NCI-H2107 (cell line): ENCODE measurements around the gene CTNND2.
"Not testable (repeated sequence)": the region's sequence is repeated elsewhere in the genome, so short reads cannot be mapped to it uniquely, and the experiment has no call there.

Experiments
- DNase-seq: peaks from one replicate; lab custom pipeline; 2025; lab: John Stamatoyannopoulos, UW

CTNND2 gene

GRCh38 chr5:11873587-11873986 lies 30.7 kb downstream of the CTNND2 start:
- DNase-seq = no peak

GRCh38 chr5:11869203-11869602 lies 35.0 kb downstream of the CTNND2 start:
- DNase-seq = no peak

GRCh38 chr5:11863911-11864310 lies 40.3 kb downstream of the CTNND2 start:
- DNase-seq = no peak

- DNase-seq = no peak
These were observed 46.9 kb downstream of the CTNND2 start for GRCh38 chr5:11857391-11857790.

DNA sequence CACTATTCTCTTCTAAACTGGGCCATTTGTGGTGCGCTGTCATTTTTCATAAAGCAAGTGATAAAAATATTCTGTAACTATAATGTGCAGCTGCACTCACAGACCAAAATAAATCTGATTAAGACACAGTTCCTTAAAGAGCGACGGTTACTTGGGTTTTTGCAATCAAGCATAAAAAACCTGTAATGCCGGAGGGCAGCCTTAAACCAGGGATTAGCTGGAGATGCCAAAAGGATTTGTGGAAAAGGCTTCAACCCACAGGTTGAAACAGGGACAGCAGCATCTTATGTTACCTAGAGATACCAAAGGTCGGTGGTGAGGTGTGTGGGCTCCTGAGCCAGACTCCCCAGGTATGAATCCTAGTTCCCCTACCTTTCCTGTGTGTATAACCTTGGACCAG lies 49.3 kb downstream of the CTNND2 start:
- DNase-seq = no peak

GRCh38 chr5:11853796-11854195 lies 50.5 kb downstream of the CTNND2 start:
- no peak for DNase-seq

GRCh38 chr5:11853140-11853539 lies 51.1 kb downstream of the CTNND2 start:
- DNase-seq = no peak

DNA sequence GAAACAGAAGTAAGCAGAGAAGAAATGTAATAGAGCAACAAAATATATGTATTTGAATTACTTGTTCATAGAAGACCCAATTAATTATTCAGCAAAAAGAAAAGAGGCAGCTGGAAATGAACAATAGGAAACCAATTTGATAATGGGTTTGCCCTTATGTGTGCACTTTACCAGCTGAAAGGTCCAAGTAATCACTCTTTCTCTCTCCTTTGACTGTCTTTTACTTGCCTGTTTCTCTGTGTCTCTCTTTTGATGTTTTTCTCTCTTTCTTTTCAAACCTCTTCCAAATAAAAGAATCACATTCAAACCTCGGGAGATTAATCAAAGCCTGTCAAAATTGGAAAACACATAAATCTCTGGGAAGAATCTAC lies 51.5 kb downstream of the CTNND2 start:
- DNase-seq = no peak

GRCh38 chr5:11851965-11852716 lies 52.1 kb downstream of the CTNND2 start:
- no peak for DNase-seq

DNA sequence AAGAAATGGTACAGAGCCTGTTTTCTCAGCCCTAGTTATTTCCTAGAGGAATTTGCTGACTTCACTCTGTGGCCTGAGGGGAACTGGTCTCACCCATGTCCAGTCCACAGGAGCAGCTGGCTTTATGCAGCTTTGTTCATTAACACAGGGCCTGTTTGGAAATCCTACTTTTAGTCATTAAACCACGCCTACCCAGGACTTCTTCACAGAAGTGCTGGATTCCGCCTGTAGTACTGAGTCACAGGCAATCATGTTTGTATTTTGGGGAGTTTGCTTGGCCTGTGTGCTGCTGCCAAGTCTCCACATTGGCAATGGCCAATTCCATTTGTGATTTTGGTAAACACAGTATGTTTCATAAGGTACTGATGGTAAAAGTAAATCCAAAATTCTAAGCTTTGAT lies 52.8 kb downstream of the CTNND2 start:
- DNase-seq = no peak

DNA sequence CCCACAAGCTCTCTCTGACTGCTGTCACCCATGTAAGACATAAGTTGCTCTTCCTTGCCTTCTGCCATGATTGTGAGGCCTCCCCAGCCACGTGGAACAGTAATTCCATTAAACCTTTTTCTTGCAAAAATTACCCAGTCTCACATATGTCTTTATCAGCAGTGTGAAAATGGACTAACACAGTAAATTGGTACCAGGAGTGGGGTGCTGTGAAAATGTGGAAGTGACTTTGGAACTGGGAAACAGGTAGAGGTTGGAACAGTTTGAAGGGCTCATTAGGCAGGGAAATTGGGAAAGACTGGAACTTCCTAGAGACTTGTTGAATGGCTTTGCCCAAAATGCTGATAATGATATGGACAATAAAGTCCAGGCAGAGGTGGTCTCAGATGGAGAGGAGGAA lies 75.7 kb downstream of the CTNND2 start:
- DNase-seq = not testable (repeated sequence)

DNA sequence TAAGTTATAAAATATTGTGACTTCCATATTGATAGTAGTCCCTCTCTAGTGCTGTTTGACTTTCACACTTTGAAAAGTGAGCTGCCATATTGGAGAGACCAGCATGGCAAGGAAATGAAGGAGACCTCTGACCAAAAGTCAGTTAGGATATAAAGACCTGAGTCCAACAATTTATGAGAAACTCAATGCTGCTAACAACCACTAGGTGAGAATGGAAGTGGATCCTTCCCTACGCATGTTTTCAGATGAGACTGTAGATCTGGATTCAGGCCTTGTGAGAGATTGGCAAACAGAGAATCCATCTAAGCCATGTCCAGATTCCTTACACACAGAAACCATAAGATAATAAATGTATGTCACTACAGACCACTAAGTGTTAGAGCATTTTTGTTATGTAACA lies 81.6 kb downstream of the CTNND2 start:
- no peak for DNase-seq

GRCh38 chr5:11815916-11816315 lies 88.3 kb downstream of the CTNND2 start:
- no peak for DNase-seq

- DNase-seq = no peak
These were observed 88.8 kb downstream of the CTNND2 start for GRCh38 chr5:11815481-11815880.

DNA sequence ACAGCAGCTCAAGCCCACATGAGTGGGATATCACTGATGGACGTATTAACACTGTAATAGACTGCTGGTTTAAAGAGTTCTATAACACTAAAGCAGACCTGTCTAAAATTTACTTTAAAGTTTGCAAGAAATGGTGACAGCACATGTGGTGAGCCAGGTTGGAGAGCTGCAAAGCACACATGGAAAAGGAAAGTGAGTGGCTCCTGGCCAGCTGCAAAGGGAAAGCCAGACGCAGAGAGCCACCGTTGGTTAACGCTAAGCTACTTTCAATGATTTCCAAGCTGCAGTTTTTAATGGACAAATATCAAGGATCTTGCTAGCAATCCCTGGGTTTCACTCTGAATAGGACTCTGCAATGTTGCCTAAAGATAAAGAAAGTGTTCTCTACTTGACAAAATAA lies 89.9 kb downstream of the CTNND2 start:
- DNase-seq = no peak

DNA sequence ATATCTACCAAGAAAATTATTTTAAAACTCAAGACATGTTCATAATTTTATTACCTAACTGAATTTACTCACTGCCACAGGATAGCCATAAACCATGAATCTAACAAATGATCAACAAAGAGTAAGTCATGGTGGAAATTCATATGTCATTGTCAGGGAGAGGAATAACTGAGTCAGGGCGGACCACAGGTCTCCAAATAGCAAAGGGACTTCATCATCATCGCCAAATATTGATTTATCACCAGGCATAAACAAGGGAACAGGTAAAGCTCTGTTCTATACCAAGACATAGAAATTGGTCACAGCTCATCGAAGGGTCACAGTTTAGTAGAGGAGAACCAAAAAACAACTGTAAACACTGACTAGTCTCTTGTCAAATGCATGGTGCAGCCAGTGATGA lies 94.8 kb downstream of the CTNND2 start:
- no peak for DNase-seq

GRCh38 chr5:11803436-11803835 lies 100.8 kb downstream of the CTNND2 start:
- no peak for DNase-seq

DNA sequence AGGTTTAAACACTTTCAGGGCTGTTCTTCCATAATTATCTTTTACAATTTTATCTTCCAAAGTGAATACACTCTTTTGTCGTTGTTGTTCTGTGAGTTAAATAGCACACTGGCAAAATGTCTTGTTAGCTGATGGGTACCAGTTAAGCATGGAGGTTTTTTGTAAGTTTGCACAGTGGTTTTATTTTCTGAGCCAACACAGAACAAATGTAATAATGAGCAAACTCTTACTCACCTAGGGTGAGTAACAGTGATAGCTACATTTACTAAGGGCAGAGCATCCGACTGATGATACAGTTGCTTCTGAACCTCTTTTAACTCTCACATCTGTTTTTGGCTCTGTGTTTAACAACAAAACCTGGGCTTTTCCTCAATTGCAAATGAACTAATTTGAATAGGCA lies 103.2 kb downstream of the CTNND2 start:
- no peak for DNase-seq

DNA sequence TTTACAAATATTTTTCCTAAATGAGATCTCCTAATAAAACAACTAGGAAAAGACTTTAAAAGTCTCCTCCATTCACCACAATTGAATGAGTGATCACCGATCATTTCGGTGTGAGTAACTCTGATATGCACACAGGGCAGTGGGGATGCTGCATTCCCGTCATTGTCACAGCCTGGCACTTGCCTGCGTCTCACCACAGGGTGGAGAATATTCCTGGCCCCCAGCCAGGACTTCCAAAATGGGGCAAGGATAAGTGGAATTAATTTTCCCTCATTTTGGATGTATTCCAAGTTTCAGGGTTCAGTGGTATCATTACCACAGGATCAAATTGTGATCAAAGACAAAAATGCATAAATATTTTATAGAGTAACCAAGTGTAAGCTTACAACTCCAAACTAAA lies 107.1 kb downstream of the CTNND2 start:
- DNase-seq = no peak

- no peak for DNase-seq
These were observed 110.8 kb downstream of the CTNND2 start for GRCh38 chr5:11793396-11793795.

- DNase-seq = no peak
These were observed 111.6 kb downstream of the CTNND2 start for GRCh38 chr5:11792621-11793020.

- DNase-seq = no peak
These were observed 112.5 kb downstream of the CTNND2 start for GRCh38 chr5:11791792-11792191.

DNA sequence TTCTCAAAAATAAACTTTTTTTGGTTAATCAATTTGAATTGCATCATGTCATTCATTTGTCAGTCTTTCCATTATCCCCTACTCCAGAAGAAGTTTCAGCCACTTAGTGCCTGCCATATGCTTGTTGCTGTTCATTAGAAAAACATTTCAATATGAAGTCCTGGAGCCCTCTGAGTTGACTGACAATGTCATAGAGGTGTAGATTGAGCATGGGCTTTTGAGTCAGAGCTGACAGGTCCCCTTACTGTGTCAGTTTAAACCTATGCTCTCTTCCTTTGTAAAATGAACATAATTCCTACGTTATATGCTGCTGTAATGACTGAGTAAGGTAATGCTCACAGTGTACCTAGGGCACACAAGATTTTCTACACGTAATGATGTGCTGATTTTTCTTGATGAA lies 114.0 kb downstream of the CTNND2 start:
- no peak for DNase-seq

GRCh38 chr5:11785771-11786352 lies 118.4 kb downstream of the CTNND2 start:
- no peak for DNase-seq
